Mesenchymal stem cell (in vitro differentiated cells and primary cell): ENCODE results near the gene CELSR3.

Experiments used
- DNase-seq: peaks from one replicate; pipeline ENCODE4 v3.0.0-alpha.2; 2013
- H2AFZ ChIP-seq: one replicate; pipeline ENCODE4 v1.6.1; 2013; ENCODE audit warnings: low read depth, mild to moderate bottlenecking, control low read depth, inconsistent platforms, low read length, moderate library complexity
- H2AK5ac ChIP-seq: 2 replicates; pipeline ENCODE4 v1.6.1; 2013; ENCODE audit warnings: low read length, moderate library complexity, mild to moderate bottlenecking, inconsistent platforms; ENCODE audit not compliant: severe bottlenecking
- H2BK120ac ChIP-seq: one replicate; pipeline ENCODE4 v1.6.1; 2013; ENCODE audit warnings: low read depth, mild to moderate bottlenecking, inconsistent platforms, low read length, moderate library complexity
- H2BK12ac ChIP-seq, 2 experiments: one replicate each; pipeline ENCODE4 v1.6.1; 2013; ENCODE audit warnings: inconsistent platforms in 2 of 2, low read length in 2 of 2, mild to moderate bottlenecking in 2 of 2, moderate library complexity in 2 of 2, control low read depth in 1 of 2
- H2BK15ac ChIP-seq: one replicate; pipeline ENCODE4 v1.6.1; 2013; ENCODE audit warnings: mild to moderate bottlenecking, low read depth, inconsistent platforms; ENCODE audit not compliant: poor library complexity, severe bottlenecking
- H2BK5ac ChIP-seq: 2 replicates; pipeline ENCODE4 v1.6.1; 2013; ENCODE audit warnings: low read depth, mild to moderate bottlenecking, low read length, control low read depth, inconsistent platforms; ENCODE audit not compliant: poor library complexity, severe bottlenecking
- H3K14ac ChIP-seq, 2 experiments: one replicate each; pipeline ENCODE4 v1.6.1; 2013; ENCODE audit warnings: inconsistent platforms in 2 of 2, low read length in 2 of 2, control low read depth in 1 of 2, mild to moderate bottlenecking in 1 of 2, moderate library complexity in 1 of 2
- H3K18ac ChIP-seq, 2 experiments: one replicate each; pipeline ENCODE4 v1.6.1; 2013; ENCODE audit warnings: inconsistent platforms in 2 of 2, low read length in 2 of 2, control low read depth in 1 of 2, low read depth in 1 of 2, mild to moderate bottlenecking in 1 of 2
- H3K23ac ChIP-seq, 2 experiments: one replicate each; pipeline ENCODE4 v1.6.1; 2013; ENCODE audit warnings: inconsistent platforms in 2 of 2, low read length in 2 of 2, mild to moderate bottlenecking in 2 of 2, moderate library complexity in 2 of 2, control low read depth in 1 of 2
- H3K27ac ChIP-seq: 2 replicates; pipeline ENCODE4 v1.5.1; 2013; ENCODE audit warnings: mild to moderate bottlenecking, moderate library complexity, low read length, control low read depth, inconsistent platforms; ENCODE audit not compliant: poor library complexity, severe bottlenecking
- H3K27me3 ChIP-seq, 2 experiments: 2 replicates each; pipeline versions ENCODE4 v1.6.1 to v1.7.0; 2013; ENCODE audit warnings: low read length in 2 of 2, mild to moderate bottlenecking in 2 of 2, moderate library complexity in 2 of 2, control low read depth in 1 of 2, inconsistent platforms in 1 of 2; ENCODE audit not compliant: control insufficient read depth in 1 of 2, insufficient read depth in 1 of 2
- H3K36me3 ChIP-seq, 2 experiments: 2 replicates each; pipeline versions ENCODE4 v1.6.1 to v1.7.0; 2013; ENCODE audit warnings: low read length in 2 of 2, control low read depth in 1 of 2, inconsistent platforms in 1 of 2, low read depth in 1 of 2, mild to moderate bottlenecking in 1 of 2; ENCODE audit not compliant: insufficient read depth in 2 of 2, control insufficient read depth in 1 of 2
- H3K4ac ChIP-seq, 2 experiments: one replicate each; pipeline ENCODE4 v1.6.1; 2013; ENCODE audit warnings: inconsistent platforms in 2 of 2, low read length in 2 of 2, mild to moderate bottlenecking in 2 of 2, moderate library complexity in 2 of 2, control low read depth in 1 of 2, low read depth in 1 of 2
- H3K4me1 ChIP-seq: 2 replicates; pipeline ENCODE4 v1.6.1; 2013; ENCODE audit warnings: low read depth, low read length, control low read depth; ENCODE audit not compliant: control insufficient read depth, insufficient read depth
- H3K4me2 ChIP-seq: 2 replicates; pipeline ENCODE4 v1.6.1; 2013; ENCODE audit warnings: low read length, mild to moderate bottlenecking, inconsistent platforms; ENCODE audit not compliant: poor library complexity, severe bottlenecking
- H3K4me3 ChIP-seq, 2 experiments: 2 replicates each; pipeline versions ENCODE4 v1.5.1 to v1.7.0; 2013; ENCODE audit warnings: low read length in 2 of 2, mild to moderate bottlenecking in 2 of 2, control low read depth in 1 of 2, low read depth in 1 of 2; ENCODE audit not compliant: insufficient read depth in 1 of 2
- H3K79me1 ChIP-seq: replicated peaks from 2 replicates; pipeline ENCODE4 v1.6.1; 2013; ENCODE audit warnings: mild to moderate bottlenecking, control low read depth, low read length, inconsistent platforms; ENCODE audit not compliant: poor library complexity, severe bottlenecking
- H3K9ac ChIP-seq: 2 replicates; pipeline ENCODE4 v1.7.0; 2013; ENCODE audit warnings: mild to moderate bottlenecking, low read length, moderate library complexity
- H3K9me3 ChIP-seq: 2 replicates; pipeline ENCODE4 v1.7.0; 2013; ENCODE audit warnings: mild to moderate bottlenecking, low read length; ENCODE audit not compliant: control insufficient read depth
- H4K8ac ChIP-seq: one replicate; pipeline ENCODE4 v1.6.1; 2013; ENCODE audit warnings: inconsistent platforms, mild to moderate bottlenecking, low read length, moderate library complexity
- H4K91ac ChIP-seq: one replicate; pipeline ENCODE4 v1.6.1; 2013; ENCODE audit warnings: mild to moderate bottlenecking, low read length, inconsistent platforms
- WGBS: methylation state at CpG from one replicate; pipeline ENCODE4 v1.1.7; 2013; ENCODE audit warnings: mixed read lengths; 5-methylcytosine and 5-hydroxymethylcytosine counted together

Gene CELSR3

GRCh38 chr3:48624767-48625166 is 37.9 kb downstream of the CELSR3 start:
- Histone ChIP-seq H3K4me3 (no peak overlapping the region), H3K4ac (no peak overlapping the region), H4K91ac (no peak overlapping the region), H4K8ac (no peak overlapping the region), H2BK12ac (no peak overlapping the region), H3K18ac (no peak overlapping the region), H3K4me2 (no peak overlapping the region), H3K27me3 (no peaks in the 10 kb centered on the region), H2AFZ (no peak overlapping the region), H3K27ac (no peak overlapping the region), H3K9me3 (no peaks in the 10 kb centered on the region), H2AK5ac (no peak overlapping the region), H2BK15ac (no peak overlapping the region), H2BK5ac (no peak overlapping the region), H3K14ac (no peak overlapping the region), H3K23ac (no peak overlapping the region), H2BK120ac (no peak overlapping the region), H3K79me1 (peaks cover 8% of the 10 kb centered on the region), H3K9ac (no peak overlapping the region), H3K4me1 (peaks cover 3% of the 10 kb centered on the region), H3K36me3 (peaks cover 44 to 82% of the 10 kb centered on the region in 2 experiments)
- 94% methylated on average over 10 of the region's 10 CpGs for WGBS
- no peak for DNase-seq

DNA sequence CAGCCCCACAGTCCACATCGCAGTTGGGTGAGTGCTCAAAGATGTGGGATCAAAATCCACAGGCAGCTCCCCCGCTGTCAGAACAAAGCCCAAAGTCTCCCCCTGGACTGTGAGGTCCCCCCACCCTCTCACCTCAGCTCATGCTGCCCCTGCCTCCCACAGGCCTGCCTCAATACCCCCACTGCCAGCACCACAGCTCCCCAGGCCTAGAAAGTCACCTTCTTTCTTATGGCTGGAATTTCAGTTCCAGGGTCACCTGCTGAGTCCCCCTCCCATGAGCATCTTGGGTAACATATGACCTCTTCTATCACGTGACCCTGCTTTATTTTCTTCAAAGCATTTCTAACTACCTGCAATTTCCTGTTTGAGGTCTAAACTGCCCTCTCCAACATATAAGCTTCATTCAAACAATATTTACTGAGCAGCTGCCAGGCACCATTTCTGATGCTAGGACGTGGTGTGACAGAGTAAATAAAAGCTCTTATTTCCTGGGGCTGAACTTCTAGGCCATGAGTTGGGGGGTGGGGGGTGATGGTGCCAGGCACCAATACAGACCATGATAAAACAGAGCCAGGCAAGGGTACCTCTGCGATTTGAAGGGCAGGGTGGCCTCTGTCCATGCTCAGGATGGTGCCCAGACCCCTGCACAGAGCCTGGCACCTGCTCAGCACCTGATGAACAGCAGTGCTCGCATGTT is 38.7 kb downstream of the CELSR3 start:
- H2BK15ac ChIP-seq, result no peak overlapping the region
- peaks cover 4% of the 10 kb centered on the region for H3K79me1 ChIP-seq
- H2BK5ac ChIP-seq, result no peak overlapping the region
- no peak overlapping the region for H3K27ac ChIP-seq
- no peak overlapping the region for H2BK12ac ChIP-seq
- peaks cover 2% of the 10 kb centered on the region for H3K9me3 ChIP-seq
- no peak overlapping the region for H2AK5ac ChIP-seq
- no peak overlapping the region for H4K8ac ChIP-seq
- no peak overlapping the region for H3K23ac ChIP-seq
- no peak overlapping the region for H4K91ac ChIP-seq
- no peak overlapping the region for H3K4me2 ChIP-seq
- peaks cover 37 to 74% of the 10 kb centered on the region in 2 experiments for H3K36me3 ChIP-seq
- DNase-seq, result no peak
- H3K4me1 ChIP-seq, result peaks cover 3% of the 10 kb centered on the region
- H3K9ac ChIP-seq, result no peak overlapping the region
- H2BK120ac ChIP-seq, result no peak overlapping the region
- no peak overlapping the region for H3K14ac ChIP-seq
- WGBS, result 88% methylated on average over 6 of the region's 6 CpGs
- H2AFZ ChIP-seq, result no peak overlapping the region
- H3K4ac ChIP-seq, result no peak overlapping the region
- H3K18ac ChIP-seq, result no peak overlapping the region
- H3K4me3 ChIP-seq, result no peak overlapping the region
- no peaks in the 10 kb centered on the region for H3K27me3 ChIP-seq

GRCh38 chr3:48621461-48621869 is 41.2 kb downstream of the CELSR3 start, which contains the start of gene TMEM89:
Gene TMEM89, minus strand, starts transcription at chr3:48621769. Its CDS starts 13 bp downstream, at chr3:48621756.
- Histone ChIP-seq H3K27ac (no peak within 1 kb of the TSS), H2BK15ac (no peak within 1 kb of the TSS), H3K4ac (no peak within 1 kb of the TSS), H3K4me1 (peaks cover 3% of the 10 kb centered on the region), H3K36me3 (peaks cover 14 to 49% of the 10 kb centered on the region in 2 experiments), H2AK5ac (no peak within 1 kb of the TSS), H3K27me3 (no peaks in the 10 kb centered on the region), H2BK5ac (no peak within 1 kb of the TSS), H2BK12ac (no peak within 1 kb of the TSS), H2AFZ (no peak within 1 kb of the TSS), H2BK120ac (no peak within 1 kb of the TSS), H4K8ac (peak within 1 kb of the TSS; percentile 47), H3K79me1 (no peaks in the 10 kb centered on the region), H4K91ac (peak within 1 kb of the TSS; percentile 65), H3K23ac (no peak within 1 kb of the TSS), H3K18ac (no peak within 1 kb of the TSS), H3K9me3 (peaks cover 22% of the 10 kb centered on the region), H3K9ac (no peak within 1 kb of the TSS), H3K14ac (no peak within 1 kb of the TSS), H3K4me2 (no peak within 1 kb of the TSS), H3K4me3 (no peak within 1 kb of the TSS)
- DNase-seq, result no peak
- WGBS, result 93% methylated on average over 19 of the region's 19 CpGs

DNA sequence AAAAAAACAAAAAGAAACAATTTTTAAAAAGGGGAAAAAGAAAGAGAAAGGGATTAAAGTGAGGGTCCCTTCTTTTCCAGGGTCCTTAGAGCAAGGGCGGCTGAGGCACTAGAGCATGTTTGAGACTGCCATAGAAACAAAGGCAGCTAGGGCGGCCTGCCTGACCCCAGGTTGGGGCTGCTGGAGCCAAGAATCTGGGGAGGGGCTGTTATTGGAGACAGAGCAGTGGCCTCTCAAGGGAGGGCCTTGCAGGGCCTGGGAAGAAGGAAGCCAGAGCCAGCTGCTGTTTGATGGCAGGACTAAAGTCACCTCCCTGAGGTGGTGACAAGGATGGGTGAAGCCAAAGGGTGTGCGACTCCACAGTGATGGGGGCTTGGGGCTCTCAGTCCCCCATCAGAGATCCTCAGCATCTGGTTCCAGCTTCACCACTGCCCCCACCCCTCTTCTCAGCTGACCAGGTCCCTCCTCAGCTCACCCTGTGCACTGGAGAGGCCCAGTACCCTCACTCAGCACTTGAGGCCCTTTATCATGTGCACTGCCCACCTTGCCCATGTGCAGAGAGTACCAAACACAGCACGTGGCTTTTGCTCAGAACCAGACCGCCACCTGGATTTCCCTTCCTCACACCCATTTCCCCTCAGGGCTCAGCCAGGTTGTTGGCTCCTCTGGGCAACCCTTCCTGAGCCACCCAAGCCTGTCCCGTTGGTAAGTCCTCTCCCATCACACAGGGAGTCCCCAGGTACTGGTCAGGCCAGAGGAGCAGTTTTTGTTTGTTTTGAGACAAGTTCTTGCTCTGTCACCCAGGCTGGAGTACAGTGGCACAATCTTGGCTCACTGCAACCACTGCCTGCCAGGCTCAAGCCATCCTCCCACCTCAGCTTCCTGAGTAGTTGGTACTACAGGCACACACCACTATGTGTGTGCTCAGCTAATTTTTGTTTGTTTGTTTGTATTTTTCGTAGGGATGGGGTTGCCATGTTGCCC is 42.9 kb downstream of the CELSR3 start:
- Histone ChIP-seq H2AFZ (no peak overlapping the region), H3K14ac (no peak overlapping the region), H3K23ac (no peak overlapping the region), H3K27me3 (no peaks in the 10 kb centered on the region), H2BK15ac (no peak overlapping the region), H2BK12ac (no peak overlapping the region), H2BK120ac (peak overlapping the region; percentile 67), H3K4me1 (peaks cover 3% of the 10 kb centered on the region), H2BK5ac (no peak overlapping the region), H4K8ac (no peak overlapping the region), H2AK5ac (no peak overlapping the region), H3K9ac (no peak overlapping the region), H3K27ac (no peak overlapping the region), H3K36me3 (peaks cover 0 to 33% of the 10 kb centered on the region in 2 experiments), H4K91ac (no peak overlapping the region), H3K9me3 (peaks cover 22% of the 10 kb centered on the region), H3K4me2 (no peak overlapping the region), H3K18ac (peak overlapping the region in 1 of 2 experiments; percentile 23), H3K79me1 (no peaks in the 10 kb centered on the region), H3K4ac (no peak overlapping the region), H3K4me3 (no peak overlapping the region)
- 95% methylated on average over 7 of the region's 7 CpGs for WGBS
- no peak for DNase-seq
